ENCODE results near the gene SOHLH2. TPM values are rescaled to one million over a fixed set of nuclear protein-coding genes. Genes with fewer than 3 reads are reported as not detected.

SOHLH2 gene
- total RNA-seq, 2 donors from 2014 or later = not detected

- no peak for ATAC-seq (ENCODE audit: insufficient number of reproducible peaks, low FRiP score, low read depth)
- H3K4me3 ChIP-seq = no peak overlapping the region
- DNase-seq (ENCODE audit: low spot score) = no peak
- no peak overlapping the region for H3K27ac ChIP-seq
- no peak for TF ChIP-seq CTCF (IDR thresholded peaks at IDR 0.05)
- H3K27me3 ChIP-seq (replicated peaks; ENCODE audit: insufficient read depth) = no peaks in the 10 kb centered on the region
- H3K4me1 ChIP-seq (ENCODE audit: control insufficient read depth in 1 of 2, low read depth in 2 of 2) = no peaks in the 10 kb centered on the region
- H3K36me3 ChIP-seq = no peaks in the 10 kb centered on the region
- no peaks in the 10 kb centered on the region for H3K9me3 ChIP-seq
These were observed 39.4 kb downstream of the SOHLH2 start for GRCh38 chr13:36174923-36175322.

GRCh38 chr13:36173571-36174322 is 40.6 kb downstream of the SOHLH2 start:
- ATAC-seq (ENCODE audit: insufficient number of reproducible peaks, low FRiP score, low read depth) (no peak), DNase-seq (ENCODE audit: low spot score) (no peak)
- H3K27me3 ChIP-seq (replicated peaks; ENCODE audit: insufficient read depth) = no peaks in the 10 kb centered on the region
- no peak for TF ChIP-seq CTCF (IDR thresholded peaks at IDR 0.05)
- H3K36me3 ChIP-seq = no peaks in the 10 kb centered on the region
- H3K4me1 ChIP-seq (ENCODE audit: control insufficient read depth in 1 of 2, low read depth in 2 of 2) = no peaks in the 10 kb centered on the region
- no peak overlapping the region for H3K27ac ChIP-seq
- no peak overlapping the region for H3K4me3 ChIP-seq
- H3K9me3 ChIP-seq = no peaks in the 10 kb centered on the region

GRCh38 chr13:36166046-36166445 is 48.3 kb downstream of the SOHLH2 start:
- Histone ChIP-seq H3K9me3 (no peaks in the 10 kb centered on the region), H3K27ac (no peak overlapping the region), H3K4me3 (no peak overlapping the region), H3K27me3 (replicated peaks; ENCODE audit: insufficient read depth) (no peaks in the 10 kb centered on the region), H3K4me1 (ENCODE audit: control insufficient read depth in 1 of 2, low read depth in 2 of 2) (peaks cover 5 to 16% of the 10 kb centered on the region in 2 donors), H3K36me3 (no peaks in the 10 kb centered on the region)
- DNase-seq (ENCODE audit: low spot score) = no peak
- TF ChIP-seq CTCF (IDR thresholded peaks at IDR 0.05) = no peak
- ATAC-seq (ENCODE audit: insufficient number of reproducible peaks, low FRiP score, low read depth) = no peak

- TF ChIP-seq CTCF (IDR thresholded peaks at IDR 0.05) = no peak
- Histone ChIP-seq H3K27ac (no peak overlapping the region), H3K36me3 (no peaks in the 10 kb centered on the region), H3K4me3 (peak overlapping the region; percentile 8), H3K27me3 (replicated peaks; ENCODE audit: insufficient read depth) (no peaks in the 10 kb centered on the region), H3K4me1 (ENCODE audit: control insufficient read depth in 1 of 2, low read depth in 2 of 2) (peaks cover 5 to 16% of the 10 kb centered on the region in 2 donors), H3K9me3 (no peaks in the 10 kb centered on the region)
- DNase-seq (ENCODE audit: low spot score) (no peak), ATAC-seq (ENCODE audit: insufficient number of reproducible peaks, low FRiP score, low read depth) (no peak)
These were observed 50.5 kb downstream of the SOHLH2 start for GRCh38 chr13:36163809-36164308.

- Histone ChIP-seq H3K27me3 (replicated peaks; ENCODE audit: insufficient read depth) (no peaks in the 10 kb centered on the region), H3K27ac (no peak overlapping the region), H3K9me3 (no peaks in the 10 kb centered on the region), H3K4me1 (ENCODE audit: control insufficient read depth in 1 of 2, low read depth in 2 of 2) (peaks cover 5 to 16% of the 10 kb centered on the region in 2 donors), H3K4me3 (no peak overlapping the region), H3K36me3 (no peaks in the 10 kb centered on the region)
- ATAC-seq (ENCODE audit: insufficient number of reproducible peaks, low FRiP score, low read depth) (no peak), DNase-seq (ENCODE audit: low spot score) (no peak)
- no peak for TF ChIP-seq CTCF (IDR thresholded peaks at IDR 0.05)
These were observed 51.1 kb downstream of the SOHLH2 start for GRCh38 chr13:36163286-36163685.
